SH-SY5Y (cell line): Measurements from ENCODE around the gene COQ10A.

Experiments
- GATA2 ChIP-seq: IDR thresholded peaks from 2 replicates; pipeline ENCODE4 v1.6.1; 2011; ENCODE audit warnings: mild to moderate bottlenecking, low read depth, low read length
- GATA3 ChIP-seq: IDR thresholded peaks from 2 replicates; pipeline ENCODE4 v1.6.1; 2011; ENCODE audit warnings: low read depth, mild to moderate bottlenecking, low read length, moderate library complexity

DNA sequence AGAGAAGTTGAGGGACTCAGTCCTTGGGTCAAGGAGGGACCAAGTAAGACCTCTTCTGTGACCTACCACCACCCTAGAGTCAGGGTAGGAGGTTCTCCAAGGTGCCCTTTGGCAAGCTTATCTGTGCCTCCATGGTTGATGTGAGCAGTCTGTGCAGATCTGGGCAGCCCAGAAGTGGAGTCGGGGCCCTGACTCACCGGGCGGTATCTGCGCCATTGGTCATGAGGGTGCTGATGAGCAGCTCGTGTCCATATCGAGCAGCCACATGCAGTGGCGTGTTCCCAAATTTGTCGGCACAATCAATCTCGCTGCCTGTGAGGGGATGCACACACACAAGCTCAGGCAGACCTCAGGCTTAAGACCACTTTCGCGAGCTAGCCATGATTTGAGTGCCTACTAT lies 13.7 kb upstream of the COQ10A start:
- TF ChIP-seq GATA3 (no peak), GATA2 (no peak)
